NOMO-1 treated with dmso at 0.1 percent for 144 hours (cell line): ENCODE data around the gene FCHO2.

ENCODE experiments used
- DNase-seq: peaks from one replicate; lab custom pipeline; 2025; ENCODE audit not compliant: unreplicated experiment; lab: John Stamatoyannopoulos, UW

The FCHO2 gene

DNA sequence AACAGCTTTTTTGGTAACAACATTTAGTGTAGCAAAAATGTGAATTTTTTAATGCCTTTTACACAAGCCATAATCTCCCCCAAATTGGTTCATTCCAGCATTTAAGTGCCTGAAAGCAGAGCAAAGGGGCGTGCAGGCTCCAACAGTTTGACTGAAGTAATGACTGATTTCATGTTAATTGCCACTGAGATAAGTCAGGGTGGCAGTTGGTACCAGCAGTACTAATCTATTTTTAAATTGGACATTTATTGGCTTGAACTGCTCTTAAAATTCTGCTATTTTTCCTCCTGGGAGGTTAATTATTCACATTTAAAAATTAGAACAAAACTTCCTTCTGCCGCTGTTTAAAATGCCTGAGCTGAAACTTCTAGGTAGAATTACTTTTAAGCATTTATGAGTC, 176.9 kb downstream of the FCHO2 start:
- DNase-seq = no peak

DNA sequence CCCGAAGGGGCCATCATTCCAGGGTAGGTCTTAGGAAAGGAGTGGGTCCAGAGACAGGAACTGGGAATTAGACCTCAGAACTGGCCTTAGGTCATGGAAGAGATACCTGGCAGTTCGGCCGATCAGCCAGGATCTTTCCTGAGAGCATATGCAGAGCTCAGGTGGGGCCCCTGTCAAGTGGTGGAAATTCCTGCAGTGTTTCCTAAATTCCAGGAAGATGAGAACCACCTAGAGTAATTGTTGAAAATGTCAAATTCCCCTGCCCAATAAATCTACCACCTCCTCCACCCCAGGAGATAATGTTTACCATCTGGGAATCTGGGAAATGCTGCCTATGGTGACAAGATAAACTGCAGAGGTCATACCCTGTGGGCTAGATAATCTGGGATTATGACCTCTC, 179.2 kb downstream of the FCHO2 start:
- DNase-seq = no peak

DNA sequence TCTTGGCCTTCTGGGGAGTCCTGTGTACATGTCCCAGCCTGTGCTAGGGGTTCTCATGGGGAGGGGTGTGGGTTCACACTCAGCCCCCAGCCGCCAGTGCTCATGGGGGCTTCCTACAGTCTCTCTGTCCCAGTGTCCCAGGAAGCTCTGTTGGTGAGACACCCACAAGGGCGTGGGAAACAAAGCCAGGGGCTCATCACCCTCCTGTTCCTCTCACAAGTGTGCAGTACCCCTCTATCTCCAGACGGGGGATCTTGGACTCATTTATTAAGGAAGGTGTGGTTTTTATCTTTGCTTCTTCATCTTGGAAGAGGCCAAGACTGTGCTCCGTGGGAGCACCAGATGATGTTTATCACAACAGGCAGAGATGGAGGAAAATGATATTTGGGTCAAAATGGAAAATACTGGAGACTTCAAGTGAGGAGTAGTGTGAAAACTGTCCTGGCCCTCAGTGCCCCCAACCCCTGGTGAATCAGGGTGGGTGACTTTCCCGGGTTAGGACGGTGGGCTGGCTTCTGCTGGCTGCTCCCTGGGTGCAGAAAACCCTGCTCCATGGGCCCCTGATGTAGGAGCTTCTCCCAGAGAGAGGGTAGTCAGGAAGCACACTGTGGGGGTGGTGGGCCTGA, 179.7 kb downstream of the FCHO2 start:
- no peak for DNase-seq

DNA sequence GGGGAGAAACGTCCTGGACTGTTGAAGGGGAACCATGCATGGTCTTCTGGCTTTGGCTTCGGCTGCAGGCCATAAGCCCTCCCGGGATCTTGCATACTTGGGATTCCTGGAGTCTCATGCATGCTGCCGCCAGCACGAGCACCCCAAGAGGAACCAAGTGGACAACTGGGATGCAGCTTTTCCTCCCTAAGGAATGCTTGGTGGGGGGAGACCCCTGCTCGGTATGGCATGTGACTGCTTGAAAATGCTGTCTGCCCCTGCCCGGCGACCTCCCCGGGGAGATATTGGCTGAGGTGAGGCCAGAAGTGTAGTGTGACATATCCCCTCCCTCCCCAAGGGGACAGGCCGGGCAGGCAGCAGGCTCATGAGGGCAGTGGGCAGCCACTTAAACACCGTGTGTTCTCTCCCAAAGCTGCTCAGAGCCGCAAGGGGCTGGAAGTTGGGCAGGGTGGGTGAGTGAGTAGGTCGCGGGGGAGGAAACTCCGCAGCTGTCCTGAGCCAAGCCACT, 180.3 kb downstream of the FCHO2 start:
- DNase-seq = no peak

GRCh38 chr5:73137563-73138530, 182.0 kb downstream of the FCHO2 start:
- DNase-seq = no peak

DNA sequence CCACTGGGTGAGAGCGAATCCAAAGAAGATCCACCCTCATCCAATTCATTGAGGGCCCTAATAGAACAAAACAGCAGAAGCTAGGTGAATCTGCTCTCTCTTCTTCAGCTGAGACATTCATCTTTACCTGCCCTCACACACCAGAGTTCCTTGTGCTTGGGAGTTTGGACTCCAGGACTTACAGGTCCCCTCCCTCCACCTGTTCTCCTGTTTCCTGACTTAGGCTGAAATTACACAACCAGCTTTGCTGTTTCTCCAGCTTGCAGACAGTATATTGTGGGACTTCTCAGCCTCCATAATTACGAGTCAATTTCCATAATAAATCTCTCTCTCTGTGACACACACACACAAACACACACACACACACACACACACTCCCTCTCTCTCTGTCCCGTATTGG, 183.6 kb downstream of the FCHO2 start:
- no peak for DNase-seq
